ENCODE results near the gene DDIT4. TPM values are rescaled to one million over a fixed set of nuclear protein-coding genes. Genes with fewer than 3 reads are reported as not detected.

The DDIT4 gene
- total RNA-seq, 1 donor from 2014 or later, result 153 TPM

- TF ChIP-seq, protein P1, sequence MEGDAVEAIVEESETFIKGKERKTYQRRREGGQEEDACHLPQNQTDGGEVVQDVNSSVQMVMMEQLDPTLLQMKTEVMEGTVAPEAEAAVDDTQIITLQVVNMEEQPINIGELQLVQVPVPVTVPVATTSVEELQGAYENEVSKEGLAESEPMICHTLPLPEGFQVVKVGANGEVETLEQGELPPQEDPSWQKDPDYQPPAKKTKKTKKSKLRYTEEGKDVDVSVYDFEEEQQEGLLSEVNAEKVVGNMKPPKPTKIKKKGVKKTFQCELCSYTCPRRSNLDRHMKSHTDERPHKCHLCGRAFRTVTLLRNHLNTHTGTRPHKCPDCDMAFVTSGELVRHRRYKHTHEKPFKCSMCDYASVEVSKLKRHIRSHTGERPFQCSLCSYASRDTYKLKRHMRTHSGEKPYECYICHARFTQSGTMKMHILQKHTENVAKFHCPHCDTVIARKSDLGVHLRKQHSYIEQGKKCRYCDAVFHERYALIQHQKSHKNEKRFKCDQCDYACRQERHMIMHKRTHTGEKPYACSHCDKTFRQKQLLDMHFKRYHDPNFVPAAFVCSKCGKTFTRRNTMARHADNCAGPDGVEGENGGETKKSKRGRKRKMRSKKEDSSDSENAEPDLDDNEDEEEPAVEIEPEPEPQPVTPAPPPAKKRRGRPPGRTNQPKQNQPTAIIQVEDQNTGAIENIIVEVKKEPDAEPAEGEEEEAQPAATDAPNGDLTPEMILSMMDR (IDR thresholded peaks at IDR 0.05; ENCODE audit: partially characterized antibody, unreplicated experiment), result no peak
- Mint-ChIP-seq H3K36me3 (ENCODE audit: unreplicated experiment) (no peaks in the 10 kb centered on the region), H3K4me3 (ENCODE audit: unreplicated experiment) (no peak overlapping the region), H3K4me1 (ENCODE audit: low read depth, unreplicated experiment) (peaks cover 34% of the 10 kb centered on the region), H3K27ac (ENCODE audit: unreplicated experiment) (peak overlapping the region; percentile 99), H3K9me3 (ENCODE audit: unreplicated experiment) (peaks cover 16% of the 10 kb centered on the region), H3K27me3 (ENCODE audit: unreplicated experiment) (peaks cover 11% of the 10 kb centered on the region)
- DNase-seq, result peak; percentile 77
Observed at GRCh38 chr10:72319416-72320254, 45.9 kb downstream of the DDIT4 start.

DNA sequence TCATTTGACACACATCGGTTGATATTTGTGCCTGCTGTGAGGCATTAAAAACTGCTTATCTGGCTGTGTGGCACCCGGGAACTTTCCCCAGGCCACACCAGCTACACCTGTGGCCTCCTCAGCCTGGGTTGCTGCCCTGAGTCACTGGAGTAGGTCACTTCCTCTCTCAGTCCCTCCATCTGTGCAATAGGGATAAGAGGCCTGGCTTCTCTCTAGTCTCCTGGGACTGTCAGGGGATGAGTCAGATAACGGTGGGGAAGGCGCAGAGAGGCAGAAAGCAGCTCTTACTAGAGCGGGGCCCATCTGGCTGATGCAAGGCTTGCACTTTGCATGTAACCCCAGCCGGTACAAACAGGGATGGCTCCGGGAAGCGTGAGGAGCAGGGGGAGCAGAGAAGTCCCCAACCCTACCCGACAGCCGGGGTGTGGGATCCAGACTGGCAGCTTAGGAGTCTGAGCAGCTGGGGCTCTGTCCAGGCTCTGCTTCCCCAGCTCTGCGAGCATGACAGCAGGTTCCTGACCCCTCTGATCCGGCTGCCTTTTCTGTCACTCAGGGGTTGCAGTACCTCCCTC, 47.0 kb downstream of the DDIT4 start:
- peak overlapping the region; percentile 81 for H3K4me3 Mint-ChIP-seq (ENCODE audit: unreplicated experiment)
- TF ChIP-seq, protein P1 (IDR thresholded peaks at IDR 0.05; ENCODE audit: partially characterized antibody, unreplicated experiment), result no peak
- peaks cover 12% of the 10 kb centered on the region for H3K27me3 Mint-ChIP-seq (ENCODE audit: unreplicated experiment)
- no peaks in the 10 kb centered on the region for H3K36me3 Mint-ChIP-seq (ENCODE audit: unreplicated experiment)
- peak; percentile 93 for DNase-seq
- peaks cover 36% of the 10 kb centered on the region for H3K4me1 Mint-ChIP-seq (ENCODE audit: low read depth, unreplicated experiment)
- H3K27ac Mint-ChIP-seq (ENCODE audit: unreplicated experiment), result peak overlapping the region; percentile 99
- H3K9me3 Mint-ChIP-seq (ENCODE audit: unreplicated experiment), result peaks cover 16% of the 10 kb centered on the region

GRCh38 chr10:72321248-72322029, 47.7 kb downstream of the DDIT4 start:
- TF ChIP-seq, protein P1 (IDR thresholded peaks at IDR 0.05; ENCODE audit: partially characterized antibody, unreplicated experiment), result no peak
- Mint-ChIP-seq H3K36me3 (ENCODE audit: unreplicated experiment) (no peaks in the 10 kb centered on the region), H3K4me1 (ENCODE audit: low read depth, unreplicated experiment) (peaks cover 29% of the 10 kb centered on the region), H3K9me3 (ENCODE audit: unreplicated experiment) (peaks cover 12% of the 10 kb centered on the region), H3K27me3 (ENCODE audit: unreplicated experiment) (peaks cover 12% of the 10 kb centered on the region), H3K4me3 (ENCODE audit: unreplicated experiment) (peak overlapping the region; percentile 63), H3K27ac (ENCODE audit: unreplicated experiment) (peak overlapping the region; percentile 99)
- DNase-seq, result no peak

GRCh38 chr10:72322030-72322279, 48.2 kb downstream of the DDIT4 start:
- peaks cover 15% of the 10 kb centered on the region for H3K27me3 Mint-ChIP-seq (ENCODE audit: unreplicated experiment)
- peaks cover 32% of the 10 kb centered on the region for H3K4me1 Mint-ChIP-seq (ENCODE audit: low read depth, unreplicated experiment)
- peak overlapping the region; percentile 67 for H3K4me3 Mint-ChIP-seq (ENCODE audit: unreplicated experiment)
- no peaks in the 10 kb centered on the region for H3K36me3 Mint-ChIP-seq (ENCODE audit: unreplicated experiment)
- peaks cover 18% of the 10 kb centered on the region for H3K9me3 Mint-ChIP-seq (ENCODE audit: unreplicated experiment)
- no peak for DNase-seq
- TF ChIP-seq, protein P1 (IDR thresholded peaks at IDR 0.05; ENCODE audit: partially characterized antibody, unreplicated experiment), result no peak
- peak overlapping the region; percentile 99 for H3K27ac Mint-ChIP-seq (ENCODE audit: unreplicated experiment)
